ENCODE results near the gene SLC40A1. TPM values are rescaled to one million over a fixed set of nuclear protein-coding genes. Genes with fewer than 3 reads are reported as not detected.
A peak's percentile ranks its signal among the peaks of the same experiment; 100 is the strongest.

The SLC40A1 gene
- total and polyA plus RNA-seq, 2 of the 13 experiments (the other 11 are each of a cell fraction or from before 2014, with no cell fraction given) = 10.6 to 24.9 TPM

DNA sequence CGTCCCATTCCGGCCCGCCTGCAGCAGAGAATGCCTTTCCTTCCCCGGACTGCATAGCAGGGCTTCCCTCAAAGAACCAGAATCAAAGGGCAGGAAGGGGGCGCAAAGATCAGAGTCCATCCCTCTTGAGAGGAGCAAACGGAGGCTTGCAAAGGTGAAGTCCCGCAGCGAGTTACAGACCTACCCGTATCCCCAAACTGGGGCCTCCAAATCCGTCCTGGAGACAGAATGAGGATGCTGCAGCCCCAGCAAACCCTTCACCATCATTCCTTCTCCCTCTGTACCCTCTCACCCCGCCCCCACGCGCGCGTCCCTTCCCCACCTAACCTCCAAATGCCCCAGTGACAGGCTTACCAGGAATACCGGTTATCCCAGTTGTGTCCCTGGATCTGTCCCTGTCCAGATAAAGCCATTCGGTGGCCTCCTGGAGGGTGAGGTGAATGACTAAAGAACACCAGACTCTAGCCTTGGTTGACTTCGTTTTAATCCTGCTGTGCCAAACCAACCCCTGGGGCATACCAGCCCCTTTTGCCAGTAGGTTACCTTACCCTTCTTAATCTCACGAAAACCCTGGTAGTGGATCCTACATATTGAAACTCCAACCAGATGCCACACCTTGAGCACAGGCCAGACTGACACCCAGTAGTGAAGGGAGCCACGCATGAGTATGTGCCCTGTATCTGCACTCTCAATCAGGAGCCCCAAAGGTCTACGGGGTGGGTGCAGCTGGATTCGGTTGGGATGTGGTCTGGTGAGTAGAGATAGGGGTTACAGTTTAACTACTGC, 961 bp upstream of the SLC40A1 start (continued):
- TF ChIP-seq ZNF792 (CRISPR knock-in tag; IDR thresholded peaks at IDR 0.05) = 0 out of 2 replicates have a peak, but pooled peaks have one; percentile 6
- 0 out of 2 replicates have a peak, but pooled peaks have one; percentile 17 for TF ChIP-seq MXD4 (CRISPR knock-in tag; IDR thresholded peaks at IDR 0.05)
- TF ChIP-seq MTF2 (CRISPR knock-in tag; IDR thresholded peaks at IDR 0.05; ENCODE audit: borderline replicate concordance) = no peak; the same call in 1 of the 2 replicates
- TF ChIP-seq, protein P1, sequence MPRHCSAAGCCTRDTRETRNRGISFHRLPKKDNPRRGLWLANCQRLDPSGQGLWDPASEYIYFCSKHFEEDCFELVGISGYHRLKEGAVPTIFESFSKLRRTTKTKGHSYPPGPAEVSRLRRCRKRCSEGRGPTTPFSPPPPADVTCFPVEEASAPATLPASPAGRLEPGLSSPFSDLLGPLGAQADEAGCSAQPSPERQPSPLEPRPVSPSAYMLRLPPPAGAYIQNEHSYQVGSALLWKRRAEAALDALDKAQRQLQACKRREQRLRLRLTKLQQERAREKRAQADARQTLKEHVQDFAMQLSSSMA (CRISPR knock-in tag; IDR thresholded peaks at IDR 0.05) = 0 out of 2 replicates have a peak, but pooled peaks have one; percentile 33
- 0 out of 2 replicates have a peak, but pooled peaks have one; percentile 16 for TF ChIP-seq HMG20A (CRISPR knock-in tag; IDR thresholded peaks at IDR 0.05; ENCODE audit: borderline replicate concordance)
- peak; percentile 91 for TF ChIP-seq HNF4A (CRISPR knock-in tag; IDR thresholded peaks at IDR 0.05)
- peak; percentile 74; the same call in 1 of the 2 replicates for TF ChIP-seq HNF4G (IDR thresholded peaks at IDR 0.05; ENCODE audit: borderline replicate concordance, low read depth, low read length)
- TF ChIP-seq HNF4G (CRISPR knock-in tag; IDR thresholded peaks at IDR 0.05; ENCODE audit: borderline replicate concordance, low read depth) = no peak; the same call in 1 of the 2 replicates
- TF ChIP-seq ZNF761 (CRISPR knock-in tag; conservative IDR thresholded peaks at IDR 0.05) = 0 out of 2 replicates have a peak, but pooled peaks have one; percentile 2
- TF ChIP-seq CHD2 (IDR thresholded peaks at IDR 0.05; ENCODE audit: low read depth, low read length) = no peak
- TF ChIP-seq KMT2B (CRISPR knock-in tag; IDR thresholded peaks at IDR 0.05) = 0 out of 2 replicates have a peak, but pooled peaks have one; percentile 47
- TF ChIP-seq TCF7 (IDR thresholded peaks at IDR 0.05; ENCODE audit: low read depth) = peak; percentile 41; the same call in 1 of the 2 replicates

GRCh38 chr2:189580241-189580651, 340 bp downstream of the SLC40A1 start:
- peak overlapping the region; percentile 64 to 78 (median 77) for H3K4me3 ChIP-seq (replicated peaks in 1 of 3; ENCODE audit: insufficient read depth in 1 of 3, low read depth in 2 of 3, low read length in 3 of 3)
- no peaks in the 10 kb centered on the region for H3K9me3 ChIP-seq (ENCODE audit: low read length)
- ChIA-PET POLR2A (interaction anchor here (0.7 to 2.8 kb wide), 40 partner anchors 8 to 182 kb away, joined by 3 to 26 read pairs (median 4); partner anchors contain the start of gene OSGEPL1), CTCF (ENCODE audit: low intra/inter-chr PET ratio, low total read pairs) (no interaction called here)
- FAIRE-seq (no peak), DNase-seq (ENCODE audit: low spot score) (peak; percentile 40), ATAC-seq (peak; percentile 46)
- H4K20me1 ChIP-seq (ENCODE audit: insufficient read depth, low read length) = no peaks in the 10 kb centered on the region
- BruUV-seq (replicated peaks) = TSS peak; percentile 71
- WGBS (ENCODE audit: low lambda C conversion rate) = 2% methylated on average over 13 of the region's 13 CpGs
- H3K27ac ChIP-seq (ENCODE audit: extremely low read length, insufficient read depth, low read length) = peak overlapping the region; percentile 56
- H3K27me3 ChIP-seq (ENCODE audit: control insufficient read depth in 1 of 2, insufficient read depth in 2 of 2, low read length in 2 of 2) = peaks cover 0 to 11% of the 10 kb centered on the region in 2 experiments; a peak in 2 of 5 replicates
- H3K4me1 ChIP-seq (ENCODE audit: insufficient read depth, low read length) = peaks cover 70% of the 10 kb centered on the region
- peak overlapping the region; percentile 74 for H3K9ac ChIP-seq (ENCODE audit: insufficient read depth, low read depth, low read length)
- peak overlapping the region; percentile 62 for H2AFZ ChIP-seq (ENCODE audit: low read length)
- in situ Hi-C loops (cut with HindIII; ENCODE audit: extremely low pct_ligation_motif_present, low pct_unique_long_range_greater_than_20kb) = no loop called here
- H3K4me2 ChIP-seq (ENCODE audit: low read depth, low read length) = peak overlapping the region; percentile 96
- H3K36me3 ChIP-seq (replicated peaks in 1 of 2; ENCODE audit: control insufficient read depth in 1 of 2, insufficient read depth in 2 of 2, low read length in 2 of 2) = no peaks in the 10 kb centered on the region
- peaks cover 2% of the 10 kb centered on the region for H3K79me2 ChIP-seq (ENCODE audit: insufficient read depth, low read length)
- intact Hi-C loops (cut with micrococcal nuclease; ENCODE audit: unreplicated experiment) = loop anchor here (1.0 to 2.0 kb wide), 5 partner anchors 33 to 139 kb away; partner anchors contain the start of gene WDR75
- TF ChIP-seq, protein P2, sequence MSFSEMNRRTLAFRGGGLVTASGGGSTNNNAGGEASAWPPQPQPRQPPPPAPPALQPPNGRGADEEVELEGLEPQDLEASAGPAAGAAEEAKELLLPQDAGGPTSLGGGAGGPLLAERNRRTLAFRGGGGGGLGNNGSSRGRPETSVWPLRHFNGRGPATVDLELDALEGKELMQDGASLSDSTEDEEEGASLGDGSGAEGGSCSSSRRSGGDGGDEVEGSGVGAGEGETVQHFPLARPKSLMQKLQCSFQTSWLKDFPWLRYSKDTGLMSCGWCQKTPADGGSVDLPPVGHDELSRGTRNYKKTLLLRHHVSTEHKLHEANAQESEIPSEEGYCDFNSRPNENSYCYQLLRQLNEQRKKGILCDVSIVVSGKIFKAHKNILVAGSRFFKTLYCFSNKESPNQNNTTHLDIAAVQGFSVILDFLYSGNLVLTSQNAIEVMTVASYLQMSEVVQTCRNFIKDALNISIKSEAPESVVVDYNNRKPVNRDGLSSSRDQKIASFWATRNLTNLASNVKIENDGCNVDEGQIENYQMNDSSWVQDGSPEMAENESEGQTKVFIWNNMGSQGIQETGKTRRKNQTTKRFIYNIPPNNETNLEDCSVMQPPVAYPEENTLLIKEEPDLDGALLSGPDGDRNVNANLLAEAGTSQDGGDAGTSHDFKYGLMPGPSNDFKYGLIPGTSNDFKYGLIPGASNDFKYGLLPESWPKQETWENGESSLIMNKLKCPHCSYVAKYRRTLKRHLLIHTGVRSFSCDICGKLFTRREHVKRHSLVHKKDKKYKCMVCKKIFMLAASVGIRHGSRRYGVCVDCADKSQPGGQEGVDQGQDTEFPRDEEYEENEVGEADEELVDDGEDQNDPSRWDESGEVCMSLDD (CRISPR knock-in tag; IDR thresholded peaks at IDR 0.05; ENCODE audit: borderline replicate concordance) = no peak
- no peak for TF ChIP-seq SIX4 (CRISPR knock-in tag; IDR thresholded peaks at IDR 0.05)
- TF ChIP-seq ZNF570 (CRISPR knock-in tag; IDR thresholded peaks at IDR 0.05; ENCODE audit: borderline replicate concordance) = 0 out of 2 replicates have a peak, but pooled peaks have one; percentile 2
- TF ChIP-seq FIP1L1 (IDR thresholded peaks at IDR 0.05; ENCODE audit: borderline replicate concordance, insufficient read depth, low read depth, low read length) = no peak
- no peak for TF ChIP-seq CBX1 (IDR thresholded peaks at IDR 0.05; ENCODE audit: low read depth)
- 0 out of 2 replicates have a peak, but pooled peaks have one; percentile 56 for TF ChIP-seq RORA (CRISPR knock-in tag; IDR thresholded peaks at IDR 0.05)
